ENCODE data around the gene SRCAP. TPM values are rescaled to one million over a fixed set of nuclear protein-coding genes. Genes with fewer than 3 reads are reported as not detected.

SRCAP gene
- total RNA-seq, 1 donor from 2014 or later = 10.0 TPM

GRCh38 chr16:30721606-30722005, 22.6 kb downstream of the SRCAP start:
- FAIRE-seq (no peak), DNase-seq (ENCODE audit: low read depth) (peak; percentile 44)
- H3K27me3 ChIP-seq (ENCODE audit: control insufficient read depth, insufficient read depth, low read length) = no peaks in the 10 kb centered on the region
- peaks cover 46% of the 10 kb centered on the region for H3K36me3 ChIP-seq (ENCODE audit: control insufficient read depth, insufficient read depth, low read length)
- no peak overlapping the region for H3K4me3 ChIP-seq (ENCODE audit: low read depth, low read length)
- no peak for TF ChIP-seq CTCF (IDR thresholded peaks at IDR 0.05; ENCODE audit: insufficient read depth, low read length, severe bottlenecking)

- DNase-seq (ENCODE audit: low read depth) (no peak), FAIRE-seq (no peak)
- no peaks in the 10 kb centered on the region for H3K27me3 ChIP-seq (ENCODE audit: control insufficient read depth, insufficient read depth, low read length)
- H3K36me3 ChIP-seq (ENCODE audit: control insufficient read depth, insufficient read depth, low read length) = peaks cover 46% of the 10 kb centered on the region
- no peak overlapping the region for H3K4me3 ChIP-seq (ENCODE audit: low read depth, low read length)
- no peak for TF ChIP-seq CTCF (IDR thresholded peaks at IDR 0.05; ENCODE audit: insufficient read depth, low read length, severe bottlenecking)
Observed at GRCh38 chr16:30722443-30722842, 23.5 kb downstream of the SRCAP start.

- H3K27me3 ChIP-seq (ENCODE audit: control insufficient read depth, insufficient read depth, low read length) = no peaks in the 10 kb centered on the region
- no peak overlapping the region for H3K4me3 ChIP-seq (ENCODE audit: low read depth, low read length)
- FAIRE-seq (no peak), DNase-seq (ENCODE audit: low read depth) (no peak)
- TF ChIP-seq CTCF (IDR thresholded peaks at IDR 0.05; ENCODE audit: insufficient read depth, low read length, severe bottlenecking) = no peak
- H3K36me3 ChIP-seq (ENCODE audit: control insufficient read depth, insufficient read depth, low read length) = peaks cover 43% of the 10 kb centered on the region
Observed at GRCh38 chr16:30722916-30723315, 23.9 kb downstream of the SRCAP start.

GRCh38 chr16:30723725-30724355, 24.9 kb downstream of the SRCAP start:
- no peaks in the 10 kb centered on the region for H3K27me3 ChIP-seq (ENCODE audit: control insufficient read depth, insufficient read depth, low read length)
- no peak for TF ChIP-seq CTCF (IDR thresholded peaks at IDR 0.05; ENCODE audit: insufficient read depth, low read length, severe bottlenecking)
- FAIRE-seq (peak; percentile 62), DNase-seq (ENCODE audit: low read depth) (no peak)
- H3K4me3 ChIP-seq (ENCODE audit: low read depth, low read length) = no peak overlapping the region
- H3K36me3 ChIP-seq (ENCODE audit: control insufficient read depth, insufficient read depth, low read length) = peaks cover 42% of the 10 kb centered on the region

- peak; percentile 43 for FAIRE-seq
- no peak for TF ChIP-seq CTCF (IDR thresholded peaks at IDR 0.05; ENCODE audit: insufficient read depth, low read length, severe bottlenecking)
- Histone ChIP-seq H3K4me3 (ENCODE audit: low read depth, low read length) (no peak overlapping the region), H3K36me3 (ENCODE audit: control insufficient read depth, insufficient read depth, low read length) (peaks cover 44% of the 10 kb centered on the region), H3K27me3 (ENCODE audit: control insufficient read depth, insufficient read depth, low read length) (no peaks in the 10 kb centered on the region)
- no peak for DNase-seq (ENCODE audit: low read depth)
Observed at GRCh38 chr16:30724641-30725417, 25.9 kb downstream of the SRCAP start.
